KMS-11 (cell line): Measurements from ENCODE around the gene GOLGA2.
A peak's percentile ranks its signal among the peaks of the same experiment; 100 is the strongest.
"Not testable (repeated sequence)": the region's sequence is repeated elsewhere in the genome, so short reads cannot be mapped to it uniquely, and the experiment has no call there.

Experiments used
- H2AFZ ChIP-seq: fragments of 200-600 bp; sonication (generic); 2 replicates; pipeline ENCODE4 v1.6.1; 2016; ENCODE audit warnings: antibody characterized with exemption, mixed run types, low read depth
- H3K27ac ChIP-seq: fragments of 200-600 bp; sonication (generic); 2 replicates; pipeline ENCODE4 v1.6.1; 2016; ENCODE audit warnings: mild to moderate bottlenecking, mixed run types
- H3K27me3 ChIP-seq: fragments of 200-600 bp; sonication (generic); 2 replicates; pipeline ENCODE4 v1.6.1; 2017; ENCODE audit warnings: mild to moderate bottlenecking, low read depth, mixed run types, moderate library complexity; ENCODE audit not compliant: insufficient read depth
- H3K36me3 ChIP-seq: fragments of 200-600 bp; sonication (generic); 2 replicates; pipeline ENCODE4 v1.6.1; 2017; ENCODE audit warnings: mild to moderate bottlenecking, mixed run types; ENCODE audit not compliant: insufficient read depth
- H3K4me1 ChIP-seq: fragments of 200-600 bp; sonication (generic); 2 replicates; pipeline ENCODE4 v1.6.1; 2016; ENCODE audit warnings: mild to moderate bottlenecking, low read depth, mixed run types; ENCODE audit not compliant: poor library complexity, severe bottlenecking
- H3K4me2 ChIP-seq: fragments of 200-600 bp; sonication (generic); 2 replicates; pipeline ENCODE4 v1.7.0; 2016; ENCODE audit warnings: mild to moderate bottlenecking, mixed run types
- H3K4me3 ChIP-seq: fragments of 200-600 bp; sonication (generic); IDR thresholded peaks from 2 replicates; pipeline ENCODE4 v1.6.1; 2017; ENCODE audit warnings: low read depth, low read length, mixed read lengths; ENCODE audit not compliant: insufficient read depth
- H3K79me2 ChIP-seq: fragments of 200-600 bp; sonication (generic); 2 replicates; pipeline ENCODE4 v1.6.1; 2016; ENCODE audit warnings: low read depth, mixed run types; ENCODE audit not compliant: insufficient read depth
- H3K9ac ChIP-seq: fragments of 200-600 bp; sonication (generic); 2 replicates; pipeline ENCODE4 v1.6.1; 2016; ENCODE audit warnings: mild to moderate bottlenecking, mixed run types
- H4K20me1 ChIP-seq: fragments of 200-600 bp; sonication (generic); 2 replicates; pipeline ENCODE4 v1.6.1; 2016; ENCODE audit warnings: mild to moderate bottlenecking, mixed run types; ENCODE audit not compliant: insufficient read depth
- TF ChIP-seq, protein P1 (sequence below): fragments of 200-600 bp; sonication (generic); conservative IDR thresholded peaks from 2 replicates; pipeline ENCODE4 v1.6.1; 2017; ENCODE audit warnings: low read depth, mild to moderate bottlenecking, antibody characterized with exemption, low read length, moderate library complexity, mixed read lengths

GOLGA2 gene

GRCh38 chr9:128280084-128280622, 4.3 kb upstream of the GOLGA2 start:
- Histone ChIP-seq H4K20me1 (no peaks in the 10 kb centered on the region), H3K27ac (no peak overlapping the region), H3K79me2 (peaks cover 3% of the 10 kb centered on the region; the same call in 1 of the 2 replicates), H3K4me1 (no peaks in the 10 kb centered on the region), H3K4me2 (no peak overlapping the region), H3K36me3 (no peaks in the 10 kb centered on the region), H3K27me3 (no peaks in the 10 kb centered on the region), H3K9ac (no peak overlapping the region), H2AFZ (no peak overlapping the region), H3K4me3 (no peak overlapping the region)
- TF ChIP-seq, protein P1, sequence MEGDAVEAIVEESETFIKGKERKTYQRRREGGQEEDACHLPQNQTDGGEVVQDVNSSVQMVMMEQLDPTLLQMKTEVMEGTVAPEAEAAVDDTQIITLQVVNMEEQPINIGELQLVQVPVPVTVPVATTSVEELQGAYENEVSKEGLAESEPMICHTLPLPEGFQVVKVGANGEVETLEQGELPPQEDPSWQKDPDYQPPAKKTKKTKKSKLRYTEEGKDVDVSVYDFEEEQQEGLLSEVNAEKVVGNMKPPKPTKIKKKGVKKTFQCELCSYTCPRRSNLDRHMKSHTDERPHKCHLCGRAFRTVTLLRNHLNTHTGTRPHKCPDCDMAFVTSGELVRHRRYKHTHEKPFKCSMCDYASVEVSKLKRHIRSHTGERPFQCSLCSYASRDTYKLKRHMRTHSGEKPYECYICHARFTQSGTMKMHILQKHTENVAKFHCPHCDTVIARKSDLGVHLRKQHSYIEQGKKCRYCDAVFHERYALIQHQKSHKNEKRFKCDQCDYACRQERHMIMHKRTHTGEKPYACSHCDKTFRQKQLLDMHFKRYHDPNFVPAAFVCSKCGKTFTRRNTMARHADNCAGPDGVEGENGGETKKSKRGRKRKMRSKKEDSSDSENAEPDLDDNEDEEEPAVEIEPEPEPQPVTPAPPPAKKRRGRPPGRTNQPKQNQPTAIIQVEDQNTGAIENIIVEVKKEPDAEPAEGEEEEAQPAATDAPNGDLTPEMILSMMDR = no peak

DNA sequence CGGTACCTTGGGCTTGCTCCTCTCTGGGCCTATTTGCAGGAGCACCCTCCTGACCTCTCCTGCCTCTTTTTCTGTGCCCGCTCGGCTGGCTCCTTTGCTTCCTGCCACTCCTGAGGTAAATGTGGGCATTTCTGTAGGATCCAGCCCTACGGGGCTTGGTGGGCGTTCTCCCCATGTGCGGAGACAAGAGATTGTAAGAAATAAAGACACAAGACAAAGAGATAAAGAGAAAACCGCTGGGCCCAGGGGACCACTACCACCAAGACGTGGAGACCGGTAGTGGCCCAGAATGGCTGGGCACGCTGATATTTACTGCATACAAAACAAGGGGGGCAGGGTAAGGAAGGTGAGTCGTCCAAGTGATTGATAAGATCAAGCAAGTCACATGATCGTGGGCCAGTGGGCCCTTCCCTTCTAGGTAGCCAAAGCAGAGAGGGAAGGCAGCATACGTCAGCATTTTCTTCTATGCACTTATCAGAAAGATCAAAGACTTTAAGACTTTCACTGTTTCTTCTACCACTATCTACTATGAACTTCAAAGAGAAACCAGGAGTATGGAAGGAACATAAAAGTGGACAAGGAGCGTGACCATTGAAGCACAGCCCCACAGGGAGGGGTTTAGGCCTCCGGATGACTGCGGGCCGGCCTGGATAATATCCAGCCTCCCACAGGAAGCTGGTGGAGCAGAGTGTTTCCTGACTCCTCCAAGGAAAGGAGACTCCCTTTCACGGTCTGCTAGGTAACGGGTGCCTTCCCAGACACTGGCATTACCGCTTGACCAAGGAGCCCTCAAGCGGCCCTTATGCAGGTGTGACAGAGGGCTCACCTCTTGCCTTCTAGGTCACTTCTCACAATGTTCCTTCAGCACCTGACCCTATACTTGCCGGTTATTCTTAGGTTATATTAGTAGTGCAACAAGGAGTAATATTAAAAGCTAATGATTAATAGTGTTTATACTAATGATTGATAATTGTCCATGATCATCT, 3.6 kb upstream of the GOLGA2 start:
- not testable (repeated sequence) for H3K79me2 ChIP-seq, H2AFZ ChIP-seq, H3K9ac ChIP-seq, H3K27ac ChIP-seq, H3K36me3 ChIP-seq, H3K4me2 ChIP-seq, H3K4me3 ChIP-seq, H3K27me3 ChIP-seq, H3K4me1 ChIP-seq, H4K20me1 ChIP-seq

DNA sequence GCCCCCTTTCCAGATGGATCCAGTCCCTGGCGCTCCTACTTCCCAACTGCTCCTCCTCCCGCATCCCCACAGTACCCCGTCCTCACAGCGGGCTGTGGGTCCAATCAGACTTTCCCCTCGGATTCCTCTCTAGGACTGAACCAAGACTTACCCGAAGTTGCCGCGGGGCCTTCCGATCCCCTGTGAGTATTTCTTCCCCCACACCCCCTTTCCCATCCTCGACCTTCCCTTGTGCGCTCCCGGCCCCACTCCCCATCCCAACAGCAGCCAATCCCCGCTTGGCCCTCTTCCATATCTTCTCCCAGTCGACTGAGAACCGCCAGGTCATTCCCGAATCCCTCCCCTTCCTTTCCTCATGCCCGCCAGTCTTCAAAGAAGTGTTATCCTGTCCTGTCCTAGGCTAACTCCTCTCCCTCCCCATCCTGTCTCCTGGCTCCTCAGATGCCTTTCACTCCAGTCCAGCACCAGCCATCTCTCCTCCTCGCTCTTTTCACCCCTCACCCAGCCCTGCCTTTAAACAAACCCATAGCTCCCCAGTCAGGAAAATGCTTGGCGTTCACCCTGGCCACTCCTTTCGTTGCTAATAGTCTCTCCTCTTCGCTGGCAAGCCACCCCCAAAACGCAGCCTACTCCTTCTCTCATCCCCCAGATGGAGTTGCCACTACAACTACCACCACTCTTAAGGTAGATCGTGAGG, 915 bp upstream of the GOLGA2 start:
- no peaks in the 10 kb centered on the region for H3K36me3 ChIP-seq
- H3K9ac ChIP-seq = peak overlapping the region; percentile 62; the same call in 1 of the 2 replicates
- TF ChIP-seq, protein P1 = no peak
- H4K20me1 ChIP-seq = no peaks in the 10 kb centered on the region
- no peak overlapping the region for H3K27ac ChIP-seq
- H2AFZ ChIP-seq = peak overlapping the region; percentile 86; the same call in 1 of the 2 replicates
- peaks cover 9% of the 10 kb centered on the region for H3K4me1 ChIP-seq
- H3K4me3 ChIP-seq = no peak overlapping the region
- H3K27me3 ChIP-seq = no peaks in the 10 kb centered on the region
- peaks cover 9% of the 10 kb centered on the region; the same call in 1 of the 2 replicates for H3K79me2 ChIP-seq
- H3K4me2 ChIP-seq = peak overlapping the region; percentile 91

GRCh38 chr9:128276008-128276573, 284 bp upstream of the GOLGA2 start, which contains the start of gene SWI5:
Gene SWI5, plus strand, starts transcription at chr9:128276276.
- H3K4me2 ChIP-seq = peak within 1 kb of the TSS; percentile 100
- no peaks in the 10 kb centered on the region for H3K27me3 ChIP-seq
- H4K20me1 ChIP-seq = no peaks in the 10 kb centered on the region
- H3K36me3 ChIP-seq = no peaks in the 10 kb centered on the region
- H3K27ac ChIP-seq = no peak within 1 kb of the TSS
- H3K9ac ChIP-seq = peak within 1 kb of the TSS; percentile 64
- H3K4me3 ChIP-seq = no peak within 1 kb of the TSS
- peak within 1 kb of the TSS; percentile 86 for H2AFZ ChIP-seq
- peaks cover 9% of the 10 kb centered on the region for H3K4me1 ChIP-seq
- peaks cover 9% of the 10 kb centered on the region; the same call in 1 of the 2 replicates for H3K79me2 ChIP-seq
- TF ChIP-seq, protein P1 = no peak
